ENCODE measurements around the gene ANXA11. TPM values are rescaled to one million over a fixed set of nuclear protein-coding genes. Genes with fewer than 3 reads are reported as not detected.
"Not testable (repeated sequence)": the region's sequence is repeated elsewhere in the genome, so short reads cannot be mapped to it uniquely, and the experiment has no call there.

The ANXA11 gene
- total RNA-seq (100 to 1,000 TPM; 202 to 211 TPM), polyA plus RNA-seq (100 to 1,000 TPM; 173 to 342 TPM)

DNA sequence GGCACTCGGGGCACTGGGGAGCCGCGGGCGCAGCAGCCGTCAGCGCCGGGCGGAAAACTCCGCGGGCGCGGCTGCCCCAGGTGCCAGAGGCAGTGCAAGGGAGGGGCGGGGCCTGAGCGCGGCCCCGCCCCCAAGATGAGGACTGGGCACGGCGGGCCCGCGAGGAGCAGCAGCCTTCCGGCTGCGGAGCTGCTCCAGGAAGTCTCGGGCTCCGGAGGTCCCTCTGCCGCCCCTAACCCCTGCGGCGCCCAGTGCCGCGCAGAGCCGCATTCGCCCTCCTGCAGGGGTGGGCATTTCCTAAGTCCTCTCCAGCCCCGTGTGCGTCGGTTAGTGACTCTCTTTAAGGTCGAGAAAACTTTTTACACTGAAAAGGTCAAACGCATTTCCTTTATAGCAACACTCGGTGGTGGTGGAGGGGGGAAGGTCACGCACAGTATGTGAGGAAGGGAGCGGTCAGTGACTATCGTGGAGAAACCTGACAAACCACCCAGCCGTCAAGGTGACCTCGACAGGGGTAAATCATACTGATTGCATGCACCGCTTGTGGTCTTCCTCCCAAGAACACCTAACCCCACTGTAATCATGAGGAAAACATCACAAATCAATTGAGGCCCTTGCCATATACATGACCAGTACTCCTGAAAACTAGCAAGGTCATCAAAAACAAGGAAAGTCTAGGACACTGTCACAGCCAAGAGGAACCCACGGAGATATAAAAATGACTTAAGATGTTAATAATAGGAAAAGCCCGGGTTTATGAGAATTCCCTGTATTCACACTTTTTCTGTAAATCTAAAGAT, at the start of gene ANXA11:
Gene ANXA11 (minus strand): TSS at position 61 of the 800 bp plus-strand sequence. CDS start 32,676 bp downstream, outside the sequence.
- Mint-ChIP-seq H3K27me3 (no peaks in the 10 kb centered on the region), H3K4me1 (peaks cover 35 to 58% (median 49%) of the 10 kb centered on the region in 4 donors), H3K27ac (peak within 1 kb of the TSS; percentile 93 to 97 (median 95)), H3K4me3 (peak within 1 kb of the TSS; percentile 88 to 99 (median 92)), H3K36me3 (peaks cover 13 to 29% of the 10 kb centered on the region in 2 donors), H3K9me3 (no peaks in the 10 kb centered on the region)
- H3K36me3 ChIP-seq (ENCODE audit: insufficient read depth, low read length) = peaks cover 7% of the 10 kb centered on the region
- peak within 1 kb of the TSS; percentile 82 for H3K27ac ChIP-seq (ENCODE audit: low read depth, low read length)
- no peaks in the 10 kb centered on the region for H3K27me3 ChIP-seq (ENCODE audit: insufficient read depth, low read length)
- ChIA-PET POLR2A (ENCODE audit: partially characterized antibody) (interaction anchor here (0.6 to 4.9 kb wide), 10 partner anchors 10 to 126 kb away, joined by 3 to 186 read pairs (median 6); no protein-coding TSS in a partner anchor), CTCF (ENCODE audit: partially characterized antibody) (interaction anchor here (0.7 to 1.0 kb wide), 2 partner anchors 15 to 18 kb away, joined by 3 to 10 read pairs; no protein-coding TSS in a partner anchor)
- DNase-seq = peak; percentile 82 to 86 (median 83)
- no peaks in the 10 kb centered on the region for H3K9me3 ChIP-seq (ENCODE audit: control insufficient read depth in 1 of 2, low read length in 2 of 2)
- intact Hi-C loops (cut with micrococcal nuclease) = loop anchor here (1.0 to 5.0 kb wide), 3 partner anchors 18 to 247 kb away; partner anchors contain the start of gene TSPAN14
- H3K4me3 ChIP-seq (ENCODE audit: low read length in 2 of 2) = peak within 1 kb of the TSS; percentile 63 to 96
- H3K4me1 ChIP-seq (ENCODE audit: insufficient read depth, low read length) = peaks cover 54% of the 10 kb centered on the region

DNA sequence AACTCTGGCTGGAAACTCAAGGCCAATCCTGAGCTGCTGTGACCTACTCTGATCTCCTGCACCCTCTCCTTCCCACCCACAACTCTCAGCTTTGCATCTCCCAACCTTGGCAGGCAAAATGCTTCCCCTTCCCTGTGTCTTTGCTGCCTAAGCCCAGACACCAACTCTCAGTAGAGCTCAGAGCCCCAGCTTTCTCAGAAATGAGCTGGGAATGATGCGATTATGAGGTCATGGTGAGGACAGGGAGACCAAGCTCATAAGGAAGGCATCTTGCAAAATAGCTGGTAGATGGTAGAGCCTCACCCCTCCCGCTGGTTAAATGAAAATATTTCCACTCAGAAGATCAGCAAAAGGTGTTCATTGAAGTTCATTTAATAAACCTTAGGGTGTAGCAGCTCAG, 49.4 kb upstream of the ANXA11 start:
- H3K27me3 ChIP-seq (ENCODE audit: insufficient read depth, low read length); CTCF ChIA-PET (ENCODE audit: partially characterized antibody); H3K9me3 ChIP-seq (ENCODE audit: control insufficient read depth in 1 of 2, low read length in 2 of 2); H3K27ac ChIP-seq (ENCODE audit: low read depth, low read length); H3K36me3 ChIP-seq (ENCODE audit: insufficient read depth, low read length); DNase-seq; H3K4me3 Mint-ChIP-seq; H3K4me1 ChIP-seq (ENCODE audit: insufficient read depth, low read length); POLR2A ChIA-PET (ENCODE audit: partially characterized antibody); H3K4me1 Mint-ChIP-seq; H3K4me3 ChIP-seq (ENCODE audit: low read length in 2 of 2); H3K36me3 Mint-ChIP-seq; H3K9me3 Mint-ChIP-seq; H3K27ac Mint-ChIP-seq; intact Hi-C loops (cut with micrococcal nuclease): not testable (repeated sequence)
- H3K27me3 Mint-ChIP-seq = peaks cover 9 to 14% of the 10 kb centered on the region in 2 donors

DNA sequence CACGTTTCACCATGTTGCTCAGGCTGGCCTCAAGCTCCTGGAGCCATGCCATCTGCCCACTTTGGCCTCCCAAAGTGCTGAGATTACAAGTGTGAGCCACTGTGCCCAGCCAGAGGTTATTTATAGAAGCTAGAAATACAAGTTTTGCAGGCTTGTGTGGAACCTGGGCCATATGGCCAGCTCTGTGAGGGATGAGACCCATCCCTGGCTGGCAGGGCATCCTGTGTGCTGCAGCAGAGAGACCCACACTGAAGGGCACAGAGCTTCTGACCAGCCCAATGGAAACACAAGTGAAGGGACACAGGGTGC, 48.6 kb upstream of the ANXA11 start:
- POLR2A ChIA-PET (ENCODE audit: partially characterized antibody); CTCF ChIA-PET (ENCODE audit: partially characterized antibody); H3K27ac Mint-ChIP-seq; H3K9me3 ChIP-seq (ENCODE audit: control insufficient read depth in 1 of 2, low read length in 2 of 2); H3K36me3 Mint-ChIP-seq; H3K9me3 Mint-ChIP-seq; DNase-seq; H3K36me3 ChIP-seq (ENCODE audit: insufficient read depth, low read length); H3K4me3 ChIP-seq (ENCODE audit: low read length in 2 of 2); H3K27me3 ChIP-seq (ENCODE audit: insufficient read depth, low read length); intact Hi-C loops (cut with micrococcal nuclease); H3K4me1 ChIP-seq (ENCODE audit: insufficient read depth, low read length); H3K27ac ChIP-seq (ENCODE audit: low read depth, low read length); H3K4me1 Mint-ChIP-seq: not testable (repeated sequence)
- Mint-ChIP-seq H3K27me3 (peaks cover 9 to 14% of the 10 kb centered on the region in 2 donors), H3K4me3 (peak overlapping the region in 1 of 8 donors; percentile 31)

DNA sequence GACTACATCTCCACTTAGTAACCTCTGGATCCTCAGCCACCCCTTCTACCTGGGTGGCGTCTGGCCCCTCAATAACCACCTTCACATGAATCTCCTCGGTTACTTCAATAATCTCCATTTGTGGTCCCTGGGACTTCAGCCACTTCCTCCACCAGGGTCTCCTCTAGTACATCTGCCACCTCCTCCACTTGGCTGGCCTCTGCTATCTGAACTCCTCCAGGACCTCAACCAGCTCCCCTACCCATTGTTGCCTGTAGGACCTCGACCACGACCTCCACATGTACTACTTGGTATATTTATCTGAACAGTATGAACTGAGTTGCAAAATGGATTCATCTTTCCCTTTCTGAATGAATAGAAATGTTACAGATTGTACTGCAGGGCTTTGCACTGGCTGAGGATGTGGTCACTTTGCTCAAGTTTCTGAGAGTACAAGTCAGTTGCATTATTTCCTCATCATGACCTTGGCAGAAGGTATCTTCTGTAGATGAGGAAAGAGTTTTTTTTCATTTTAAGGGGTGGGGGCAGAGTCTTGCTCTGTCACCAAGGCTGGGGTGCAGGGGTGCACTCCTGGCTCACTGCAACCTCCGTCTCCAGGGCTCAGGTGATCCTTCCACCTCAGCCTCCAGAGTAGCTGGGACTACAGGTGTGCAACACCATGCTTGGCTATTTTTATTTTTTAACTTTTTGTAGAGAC, 48.1 kb upstream of the ANXA11 start:
- CTCF ChIA-PET (ENCODE audit: partially characterized antibody) = interaction anchor here (0.9 to 1.3 kb wide), 2 partner anchors 7 to 195 kb away, joined by 3 to 5 read pairs; no protein-coding TSS in a partner anchor
- intact Hi-C loops (cut with micrococcal nuclease) = no loop called here

DNA sequence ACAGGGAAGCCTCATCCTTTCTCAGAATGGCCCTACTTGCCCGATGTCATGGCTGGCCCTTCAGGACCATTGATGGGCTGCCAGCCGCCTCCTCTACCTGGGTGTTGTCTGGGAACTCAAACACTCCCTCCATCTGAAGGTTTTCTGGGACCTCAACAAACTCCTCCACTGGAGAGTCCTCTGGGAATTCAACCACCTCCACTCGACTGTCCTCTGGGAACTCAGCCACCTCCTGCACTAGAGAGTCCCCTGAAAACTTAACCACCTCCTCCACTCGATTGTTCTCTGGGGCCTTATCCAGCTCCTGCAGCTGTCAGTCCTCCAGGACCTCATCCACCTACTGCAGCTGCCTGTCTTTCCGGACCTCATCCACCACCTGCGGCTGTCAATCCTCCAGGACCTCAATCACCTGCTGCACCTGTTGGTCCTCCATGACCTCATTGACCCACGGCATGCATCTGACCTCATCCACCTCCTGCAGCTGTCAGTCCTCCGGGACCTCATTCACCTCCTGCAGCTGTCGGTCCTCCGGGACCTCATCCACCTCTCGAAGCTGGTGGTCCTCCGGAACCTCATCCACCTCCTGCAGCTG, 47.1 kb upstream of the ANXA11 start:
- CTCF ChIA-PET (ENCODE audit: partially characterized antibody) = interaction anchor here (0.9 to 1.3 kb wide), 2 partner anchors 8 to 194 kb away, joined by 3 to 5 read pairs; no protein-coding TSS in a partner anchor
- intact Hi-C loops (cut with micrococcal nuclease) = no loop called here
- Histone ChIP-seq H3K27me3 (ENCODE audit: insufficient read depth, low read length) (no peaks in the 10 kb centered on the region), H3K9me3 (ENCODE audit: control insufficient read depth in 1 of 2, low read length in 2 of 2) (no peaks in the 10 kb centered on the region), H3K36me3 (ENCODE audit: insufficient read depth, low read length) (no peaks in the 10 kb centered on the region), H3K4me1 (ENCODE audit: insufficient read depth, low read length) (no peaks in the 10 kb centered on the region), H3K4me3 (ENCODE audit: low read length in 2 of 2) (no peak overlapping the region), H3K27ac (ENCODE audit: low read depth, low read length) (no peak overlapping the region)
- H3K4me1 Mint-ChIP-seq = peaks cover 0 to 9% (median 2%) of the 10 kb centered on the region in 4 donors
- no peak overlapping the region for H3K4me3 Mint-ChIP-seq
- POLR2A ChIA-PET (ENCODE audit: partially characterized antibody) = no interaction called here
- peaks cover 10 to 14% of the 10 kb centered on the region in 2 donors for H3K27me3 Mint-ChIP-seq
- no peaks in the 10 kb centered on the region for H3K36me3 Mint-ChIP-seq
- no peaks in the 10 kb centered on the region for H3K9me3 Mint-ChIP-seq
- H3K27ac Mint-ChIP-seq = no peak overlapping the region
- DNase-seq = no peak

More for the DNA sequence above, 48.1 kb upstream of the ANXA11 start:
- no peak overlapping the region for H3K4me3 ChIP-seq (ENCODE audit: low read length in 2 of 2)
- Mint-ChIP-seq H3K27ac (peak overlapping the region in 3 of 7 donors; percentile 20 to 70 (median 31)), H3K4me1 (peaks cover 0 to 9% (median 2%) of the 10 kb centered on the region in 4 donors), H3K4me3 (peak overlapping the region in 1 of 8 donors; percentile 31), H3K27me3 (peaks cover 9 to 14% of the 10 kb centered on the region in 2 donors), H3K36me3 (no peaks in the 10 kb centered on the region), H3K9me3 (no peaks in the 10 kb centered on the region)
- no peaks in the 10 kb centered on the region for H3K36me3 ChIP-seq (ENCODE audit: insufficient read depth, low read length)
- DNase-seq = no peak
- H3K27me3 ChIP-seq (ENCODE audit: insufficient read depth, low read length) = no peaks in the 10 kb centered on the region
- H3K27ac ChIP-seq (ENCODE audit: low read depth, low read length) = no peak overlapping the region
- H3K9me3 ChIP-seq (ENCODE audit: control insufficient read depth in 1 of 2, low read length in 2 of 2) = no peaks in the 10 kb centered on the region
- H3K4me1 ChIP-seq (ENCODE audit: insufficient read depth, low read length) = no peaks in the 10 kb centered on the region
- POLR2A ChIA-PET (ENCODE audit: partially characterized antibody) = no interaction called here

DNA sequence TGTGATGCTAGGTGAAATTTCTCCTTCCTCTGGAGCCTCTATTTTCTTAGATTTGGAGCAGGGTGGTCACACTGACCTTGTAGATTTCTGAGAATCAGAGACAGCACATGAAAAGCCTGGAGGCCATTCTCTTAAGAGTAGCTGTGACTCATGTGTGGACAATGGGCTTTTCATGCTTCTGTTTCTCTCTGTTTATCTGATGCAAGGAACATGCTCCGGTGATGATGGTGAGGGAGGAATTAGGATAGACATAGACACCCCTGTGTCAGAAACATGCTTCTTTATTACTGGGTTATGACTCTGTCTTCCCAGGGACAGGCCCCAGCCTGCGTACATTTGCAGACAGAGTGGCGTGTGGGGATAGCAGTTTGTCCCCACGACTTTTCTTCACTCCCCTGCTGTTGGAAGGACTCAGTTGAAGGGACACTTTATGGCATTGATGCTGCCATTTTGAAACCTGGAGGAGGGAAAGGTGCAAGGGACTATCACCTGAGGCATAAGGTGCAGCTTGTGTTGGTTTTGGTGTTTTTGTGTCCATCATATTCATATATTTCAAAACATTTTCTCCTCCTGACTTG, 46.5 kb upstream of the ANXA11 start:
- DNase-seq; H3K4me3 Mint-ChIP-seq; H3K4me3 ChIP-seq (ENCODE audit: low read length in 2 of 2); H3K27ac ChIP-seq (ENCODE audit: low read depth, low read length); POLR2A ChIA-PET (ENCODE audit: partially characterized antibody); CTCF ChIA-PET (ENCODE audit: partially characterized antibody); intact Hi-C loops (cut with micrococcal nuclease); H3K27ac Mint-ChIP-seq; H3K27me3 ChIP-seq (ENCODE audit: insufficient read depth, low read length); H3K36me3 Mint-ChIP-seq; H3K9me3 ChIP-seq (ENCODE audit: control insufficient read depth in 1 of 2, low read length in 2 of 2); H3K9me3 Mint-ChIP-seq; H3K4me1 ChIP-seq (ENCODE audit: insufficient read depth, low read length); H3K4me1 Mint-ChIP-seq; H3K36me3 ChIP-seq (ENCODE audit: insufficient read depth, low read length): not testable (repeated sequence)
- peaks cover 10 to 14% of the 10 kb centered on the region in 2 donors for H3K27me3 Mint-ChIP-seq

DNA sequence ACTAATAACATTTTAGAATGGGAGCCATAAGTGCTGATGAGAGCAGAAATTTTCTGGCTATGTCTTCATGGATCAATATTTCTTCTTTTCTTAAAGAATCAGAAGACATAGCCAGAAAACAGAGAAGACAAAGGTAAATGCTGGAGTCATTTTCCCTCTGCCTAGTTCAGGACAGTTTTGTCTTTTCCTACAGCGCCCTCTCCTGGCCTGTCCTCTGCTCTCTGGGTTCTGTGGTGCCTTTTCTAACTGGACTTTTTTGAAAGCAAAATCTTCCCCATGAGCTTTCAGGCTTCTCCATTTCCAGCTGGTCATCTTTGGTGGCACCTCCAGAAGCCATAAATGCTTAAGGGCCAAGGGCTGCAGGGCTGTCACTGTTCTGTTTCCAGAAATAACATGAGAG, 45.1 kb upstream of the ANXA11 start:
- H3K27ac ChIP-seq (ENCODE audit: low read depth, low read length); CTCF ChIA-PET (ENCODE audit: partially characterized antibody); intact Hi-C loops (cut with micrococcal nuclease); H3K4me3 Mint-ChIP-seq; H3K4me1 Mint-ChIP-seq; H3K4me1 ChIP-seq (ENCODE audit: insufficient read depth, low read length); H3K9me3 Mint-ChIP-seq; H3K36me3 Mint-ChIP-seq; H3K27ac Mint-ChIP-seq; POLR2A ChIA-PET (ENCODE audit: partially characterized antibody); DNase-seq; H3K27me3 ChIP-seq (ENCODE audit: insufficient read depth, low read length); H3K9me3 ChIP-seq (ENCODE audit: control insufficient read depth in 1 of 2, low read length in 2 of 2); H3K4me3 ChIP-seq (ENCODE audit: low read length in 2 of 2); H3K36me3 ChIP-seq (ENCODE audit: insufficient read depth, low read length): not testable (repeated sequence)
- peaks cover 9 to 10% of the 10 kb centered on the region in 2 donors for H3K27me3 Mint-ChIP-seq

Measured in CD4-positive, alpha-beta memory T cell (primary cell).